Measurements from ENCODE around the gene TEX12. TPM values are rescaled to one million over a fixed set of nuclear protein-coding genes. Genes with fewer than 3 reads are reported as not detected.
"Not testable (repeated sequence)": the region's sequence is repeated elsewhere in the genome, so short reads cannot be mapped to it uniquely, and the experiment has no call there.

The TEX12 gene, protein sequence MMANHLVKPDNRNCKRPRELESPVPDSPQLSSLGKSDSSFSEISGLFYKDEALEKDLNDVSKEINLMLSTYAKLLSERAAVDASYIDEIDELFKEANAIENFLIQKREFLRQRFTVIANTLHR
- total RNA-seq, result 2.3 TPM

- no peak for DNase-seq
Observed at GRCh38 chr11:112167145-112167544, at the start of gene TEX12. TSS of gene TEX12 (plus strand) at chr11:112167372. CDS start at chr11:112169269, 1,897 bp downstream.

GRCh38 chr11:112118176-112118575 lies 49.0 kb upstream of the TEX12 start:
- DNase-seq, result no peak

- DNase-seq, result no peak
Observed at GRCh38 chr11:112121981-112122615, 45.1 kb upstream of the TEX12 start.

GRCh38 chr11:112123129-112123528 lies 44.0 kb upstream of the TEX12 start:
- no peak for DNase-seq

GRCh38 chr11:112127056-112127455 lies 40.1 kb upstream of the TEX12 start:
- no peak for DNase-seq

GRCh38 chr11:112128483-112129121 lies 38.6 kb upstream of the TEX12 start:
- peak; percentile 32 for DNase-seq

- peak; percentile 5 for DNase-seq
Observed at GRCh38 chr11:112129656-112130055, 37.5 kb upstream of the TEX12 start.

DNA sequence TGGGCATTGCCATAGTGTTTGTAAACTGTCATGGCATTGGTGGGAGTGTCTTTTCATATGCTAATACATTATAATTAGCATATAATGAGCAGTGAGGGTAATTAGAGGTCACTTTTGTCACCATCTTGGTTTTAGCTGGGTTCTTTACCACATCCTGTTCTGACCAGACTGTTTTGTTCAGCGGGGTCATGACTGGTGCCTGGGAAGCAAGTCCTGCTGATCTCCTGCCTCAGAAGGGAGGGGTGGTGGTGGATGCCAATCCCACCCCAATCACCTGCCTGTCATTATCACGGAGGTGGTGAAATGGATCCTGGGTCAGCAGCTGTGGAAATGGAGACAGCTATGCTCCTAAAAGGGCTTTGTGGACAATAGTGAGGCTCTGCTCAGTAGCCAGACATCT lies 34.4 kb upstream of the TEX12 start:
- DNase-seq, result no peak

DNA sequence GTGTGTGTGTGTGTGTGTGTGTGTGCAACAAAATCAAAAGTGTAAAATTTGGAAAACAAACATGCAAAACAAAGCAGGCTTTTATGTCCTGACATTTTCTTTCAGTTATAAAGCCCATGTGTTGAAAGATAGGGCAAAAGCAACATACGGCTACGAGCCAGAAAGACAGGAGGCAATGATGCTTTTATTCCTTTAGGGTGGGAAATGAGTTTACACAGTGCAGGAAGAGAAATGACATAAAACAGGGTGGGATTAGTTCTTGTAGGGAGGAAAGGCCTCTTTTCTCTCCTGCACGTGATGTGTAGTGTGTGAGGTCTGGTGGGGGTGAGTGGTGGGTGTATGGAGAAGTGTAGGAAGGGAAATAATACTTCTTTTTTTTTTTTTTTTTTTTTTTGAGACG lies 32.7 kb upstream of the TEX12 start:
- peak; percentile 35 for DNase-seq

- no peak for DNase-seq
Observed at GRCh38 chr11:112143597-112143996, 23.6 kb upstream of the TEX12 start.

DNA sequence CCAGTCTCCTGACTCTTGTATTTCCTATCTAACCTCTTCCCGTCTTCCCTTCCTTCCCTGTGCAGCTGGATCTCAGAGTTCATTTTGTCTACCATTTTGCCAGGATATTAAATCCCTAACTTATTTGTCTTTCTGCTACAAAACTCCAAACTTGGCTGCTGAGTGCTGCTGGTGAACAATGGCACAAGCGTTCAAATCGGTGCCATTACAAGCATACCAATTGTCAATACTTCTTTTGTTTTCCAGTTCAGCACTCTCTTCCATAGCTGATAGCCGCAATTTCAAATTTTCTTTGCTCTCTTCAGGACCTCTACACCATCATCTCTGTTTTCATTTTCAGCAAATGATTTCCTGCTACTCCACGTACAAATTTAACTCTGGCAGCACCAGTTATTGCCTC lies 16.7 kb upstream of the TEX12 start:
- no peak for DNase-seq

DNA sequence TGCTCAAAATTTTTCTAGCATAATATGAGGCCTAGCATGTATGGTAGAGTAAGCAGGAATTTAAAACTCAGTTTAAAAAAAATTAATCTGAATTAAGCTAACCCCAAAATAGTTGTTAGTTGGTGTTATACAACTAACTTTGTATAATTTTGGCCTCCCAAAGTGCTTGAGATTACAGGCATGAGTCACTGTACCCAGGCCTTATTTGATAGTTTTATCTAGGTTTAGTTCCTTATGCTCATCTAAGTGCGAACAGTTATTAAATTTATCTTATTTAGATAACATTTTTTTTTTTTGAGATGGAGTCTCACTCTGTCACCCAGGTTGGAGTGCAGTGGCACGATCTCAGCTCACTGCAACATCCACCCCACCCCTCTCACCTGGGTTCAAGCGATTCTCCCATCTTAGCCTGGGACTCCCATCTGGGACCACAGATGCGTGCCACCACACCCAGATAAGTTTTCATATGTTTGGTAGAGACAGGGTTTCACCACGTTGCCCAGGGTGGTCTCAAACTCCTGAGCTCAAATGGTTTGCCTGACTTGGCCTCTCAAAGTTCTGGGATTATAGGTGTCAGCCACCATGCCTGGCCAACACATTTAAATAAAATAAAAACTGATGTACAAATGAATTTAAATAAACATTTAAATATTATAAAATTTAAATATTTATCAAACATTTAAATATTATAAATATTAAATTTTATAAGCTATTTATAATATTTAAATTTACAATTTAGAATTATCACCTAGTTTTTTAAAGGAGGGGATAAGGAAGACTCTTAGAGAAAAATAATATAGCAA lies 10.8 kb upstream of the TEX12 start:
- DNase-seq, result no peak

GRCh38 chr11:112156956-112157766 lies 10.0 kb upstream of the TEX12 start:
- DNase-seq, result no peak

DNA sequence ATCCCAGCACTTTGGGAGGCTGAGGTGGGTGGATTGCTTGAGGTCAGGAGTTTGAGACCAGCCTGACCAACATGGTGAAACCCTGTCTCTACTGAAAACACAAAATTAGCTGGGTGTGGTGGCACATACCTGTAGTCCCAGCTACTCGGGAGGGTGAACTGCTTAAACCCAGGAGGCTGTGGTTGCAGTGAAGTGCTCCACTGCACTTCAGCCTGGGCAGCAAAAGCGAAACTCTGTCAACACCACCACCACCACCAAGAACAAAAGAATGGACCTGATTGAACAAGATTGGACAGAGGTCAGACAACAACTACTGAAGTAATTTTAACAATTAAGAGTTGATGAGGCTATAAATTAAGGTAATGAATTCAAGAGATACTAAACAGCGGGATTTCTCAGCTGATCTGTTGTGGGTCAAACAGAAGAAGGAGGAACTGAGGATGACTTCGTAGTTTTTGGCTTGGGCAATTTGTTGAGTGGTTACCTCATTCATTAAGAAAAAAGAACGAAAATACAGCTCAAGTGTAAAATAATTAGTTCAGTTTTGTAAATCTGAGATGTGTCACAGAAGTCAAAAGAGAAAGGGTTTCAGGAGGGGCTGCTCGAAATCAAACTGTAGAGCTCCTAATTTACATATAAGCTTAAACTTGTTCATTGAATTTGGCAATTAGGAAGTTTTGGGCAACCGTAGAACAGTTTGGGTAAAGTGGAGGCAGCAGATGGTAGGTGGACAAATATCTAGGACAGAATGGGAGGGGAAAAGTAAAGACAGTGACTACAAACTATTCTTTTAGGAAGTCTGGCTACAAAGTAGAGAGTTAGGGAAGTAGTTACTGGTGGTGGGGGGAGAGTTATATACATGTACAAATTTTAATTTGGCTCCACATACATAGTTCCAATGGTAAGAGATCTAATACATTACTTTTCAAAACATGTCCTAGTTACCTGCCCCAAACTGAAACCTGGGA lies 7.8 kb upstream of the TEX12 start:
- DNase-seq, result no peak

DNA sequence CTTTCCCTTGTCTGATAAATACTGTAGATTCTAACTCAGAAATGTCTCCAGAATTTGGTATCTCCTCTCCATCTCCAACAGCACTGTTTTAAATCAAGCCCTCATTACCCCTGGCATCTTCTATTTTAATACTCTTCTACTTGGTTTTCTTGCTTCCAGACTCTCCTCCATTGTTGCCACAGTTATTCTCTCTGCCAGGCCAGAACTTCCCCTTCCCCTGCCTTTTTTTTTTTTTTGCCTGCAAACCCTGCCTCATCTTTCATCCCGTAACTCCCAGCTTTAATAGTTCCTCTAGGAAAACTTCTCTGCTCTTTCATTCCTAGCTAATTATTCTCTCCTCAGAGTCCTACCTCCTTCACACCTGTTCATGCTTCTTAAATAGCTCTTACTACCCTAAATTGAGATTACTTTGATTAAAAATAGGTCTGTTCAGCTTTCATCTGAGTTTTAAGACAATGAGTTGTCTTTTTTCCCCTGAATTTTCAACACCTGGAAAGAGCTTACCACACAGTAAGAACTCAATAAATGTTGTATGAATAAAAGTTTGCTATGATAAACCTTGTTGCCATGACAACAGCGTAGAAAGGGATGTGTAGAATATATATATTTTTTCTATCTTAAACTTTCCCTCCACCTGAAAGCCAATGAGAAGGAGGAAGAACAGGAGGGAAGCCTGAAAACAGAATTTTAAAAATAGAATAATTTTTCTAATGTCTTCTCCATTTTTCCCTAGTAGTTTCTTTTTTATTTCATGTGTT lies 6.9 kb upstream of the TEX12 start:
- DNase-seq, result no peak

DNA sequence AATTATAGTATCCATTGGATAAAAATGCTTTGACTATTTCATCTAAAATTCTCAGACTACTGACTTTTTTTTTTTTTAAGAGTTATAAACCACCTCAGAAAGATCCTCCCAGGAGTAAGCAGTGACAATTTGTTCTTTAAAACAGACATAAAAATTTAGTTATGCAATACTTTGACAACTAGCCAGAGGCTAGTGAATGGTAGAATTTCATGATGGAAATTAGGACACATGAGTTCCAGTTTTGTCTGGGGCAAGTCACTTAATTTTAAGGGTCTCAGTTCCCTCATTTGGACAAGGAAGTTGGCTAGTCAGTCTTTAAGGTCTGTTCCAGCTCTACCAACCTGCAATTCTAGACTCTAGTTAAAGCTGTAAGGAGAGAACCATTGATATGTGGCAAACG lies 6.2 kb upstream of the TEX12 start:
- no peak for DNase-seq

DNA sequence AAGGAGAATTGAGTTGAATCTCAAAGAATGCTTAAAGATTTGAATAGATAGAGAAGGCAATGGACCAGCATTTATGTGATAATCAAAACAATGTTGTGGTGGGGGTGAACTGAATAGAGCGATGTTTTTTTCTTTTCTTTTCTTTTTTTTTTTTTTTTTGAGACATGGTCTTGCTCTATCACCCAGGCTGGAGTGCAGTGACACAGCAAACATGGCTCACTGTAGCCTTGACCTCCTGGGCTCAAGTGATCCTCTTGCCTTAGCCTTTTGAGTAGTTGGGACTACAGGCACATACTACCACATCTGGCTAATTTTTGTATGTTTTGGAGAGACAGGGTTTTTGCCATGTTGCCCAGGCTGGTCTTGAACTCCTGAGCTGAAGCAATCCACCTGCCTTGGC lies 5.0 kb upstream of the TEX12 start:
- DNase-seq, result not testable (repeated sequence)

GRCh38 chr11:112162761-112163546 lies 4.2 kb upstream of the TEX12 start:
- DNase-seq, result no peak

All from tongue (tissue), 2 donors.